Endothelial cell (in vitro differentiated cells): ENCODE measurements around the gene TSPAN19. TPM values are rescaled to one million over a fixed set of nuclear protein-coding genes. Genes with fewer than 3 reads are reported as not detected.

Experiments used
- DNase-seq: peaks from one replicate; pipeline ENCODE4 v3.0.0; 2021; ENCODE audit warnings: low spot score
- H3K27ac Mint-ChIP-seq: one replicate; pipeline ENCODE4 v1.8.0; 2021; ENCODE audit warnings: mixed read lengths, inconsistent platforms; ENCODE audit not compliant: unreplicated experiment
- H3K27me3 Mint-ChIP-seq: one replicate; pipeline ENCODE4 v1.8.0; 2021; ENCODE audit warnings: mild to moderate bottlenecking, moderate library complexity, mixed read lengths, inconsistent platforms; ENCODE audit not compliant: unreplicated experiment
- H3K36me3 Mint-ChIP-seq: one replicate; pipeline ENCODE4 v1.8.0; 2021; ENCODE audit warnings: mild to moderate bottlenecking, low read depth, mixed read lengths, inconsistent platforms; ENCODE audit not compliant: unreplicated experiment
- H3K4me1 Mint-ChIP-seq: one replicate; pipeline ENCODE4 v1.8.0; 2021; ENCODE audit warnings: mild to moderate bottlenecking, mixed read lengths, inconsistent platforms; ENCODE audit not compliant: unreplicated experiment
- H3K4me3 Mint-ChIP-seq: one replicate; pipeline ENCODE4 v1.8.0; 2021; ENCODE audit warnings: mild to moderate bottlenecking, mixed read lengths, inconsistent platforms; ENCODE audit not compliant: unreplicated experiment
- H3K9me3 Mint-ChIP-seq: one replicate; pipeline ENCODE4 v1.8.0; 2021; ENCODE audit warnings: mixed read lengths, inconsistent platforms; ENCODE audit not compliant: unreplicated experiment
- total RNA-seq: library from RNA; stranded (reverse); fragmentation: NEBNext Ultra II Directional; extraction: Animal tissue kit (Norgen Biotek cat#: 25700); gene quantifications from one replicate; pipeline ENCODE4 v1.2.1, GENCODE V29; 2021; ENCODE audit not compliant: unreplicated experiment
- TF ChIP-seq, protein P1 (sequence below): fragments of 200-600 bp; sonication (generic); IDR thresholded peaks from one replicate; pipeline ENCODE4 v1.5.0; 2021; ENCODE audit warnings: antibody characterized with exemption; ENCODE audit not compliant: unreplicated experiment

TSPAN19 gene
- total RNA-seq, 1 donor from 2014 or later = 0.59 TPM

DNA sequence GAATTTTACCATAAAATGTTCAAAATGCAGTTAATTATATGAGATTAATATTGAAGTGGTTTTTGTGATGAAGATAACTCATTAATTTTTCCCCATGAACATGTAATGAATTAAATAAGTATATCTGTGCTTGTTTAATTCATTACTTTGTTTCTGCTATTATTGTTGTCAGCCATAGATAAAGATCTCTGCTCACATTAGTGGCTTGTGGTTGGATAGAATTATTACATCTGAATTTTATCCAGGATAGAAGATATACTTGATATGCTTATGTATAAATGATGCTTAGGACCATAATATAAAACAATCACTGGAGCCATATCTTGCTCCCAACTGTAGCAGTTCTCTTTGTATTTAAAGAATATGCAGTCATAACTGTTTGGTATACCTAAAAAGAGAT, 18.5 kb downstream of the TSPAN19 start:
- Mint-ChIP-seq H3K4me3 (no peak overlapping the region), H3K4me1 (no peaks in the 10 kb centered on the region), H3K27ac (no peak overlapping the region), H3K36me3 (no peaks in the 10 kb centered on the region), H3K27me3 (no peaks in the 10 kb centered on the region), H3K9me3 (no peaks in the 10 kb centered on the region)
- DNase-seq = no peak
- TF ChIP-seq, protein P1, sequence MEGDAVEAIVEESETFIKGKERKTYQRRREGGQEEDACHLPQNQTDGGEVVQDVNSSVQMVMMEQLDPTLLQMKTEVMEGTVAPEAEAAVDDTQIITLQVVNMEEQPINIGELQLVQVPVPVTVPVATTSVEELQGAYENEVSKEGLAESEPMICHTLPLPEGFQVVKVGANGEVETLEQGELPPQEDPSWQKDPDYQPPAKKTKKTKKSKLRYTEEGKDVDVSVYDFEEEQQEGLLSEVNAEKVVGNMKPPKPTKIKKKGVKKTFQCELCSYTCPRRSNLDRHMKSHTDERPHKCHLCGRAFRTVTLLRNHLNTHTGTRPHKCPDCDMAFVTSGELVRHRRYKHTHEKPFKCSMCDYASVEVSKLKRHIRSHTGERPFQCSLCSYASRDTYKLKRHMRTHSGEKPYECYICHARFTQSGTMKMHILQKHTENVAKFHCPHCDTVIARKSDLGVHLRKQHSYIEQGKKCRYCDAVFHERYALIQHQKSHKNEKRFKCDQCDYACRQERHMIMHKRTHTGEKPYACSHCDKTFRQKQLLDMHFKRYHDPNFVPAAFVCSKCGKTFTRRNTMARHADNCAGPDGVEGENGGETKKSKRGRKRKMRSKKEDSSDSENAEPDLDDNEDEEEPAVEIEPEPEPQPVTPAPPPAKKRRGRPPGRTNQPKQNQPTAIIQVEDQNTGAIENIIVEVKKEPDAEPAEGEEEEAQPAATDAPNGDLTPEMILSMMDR = no peak

GRCh38 chr12:85017133-85017532, 18.9 kb downstream of the TSPAN19 start:
- Mint-ChIP-seq H3K9me3 (no peaks in the 10 kb centered on the region), H3K36me3 (no peaks in the 10 kb centered on the region), H3K27ac (no peak overlapping the region), H3K4me3 (no peak overlapping the region), H3K4me1 (no peaks in the 10 kb centered on the region), H3K27me3 (no peaks in the 10 kb centered on the region)
- TF ChIP-seq, protein P1 = no peak
- no peak for DNase-seq

DNA sequence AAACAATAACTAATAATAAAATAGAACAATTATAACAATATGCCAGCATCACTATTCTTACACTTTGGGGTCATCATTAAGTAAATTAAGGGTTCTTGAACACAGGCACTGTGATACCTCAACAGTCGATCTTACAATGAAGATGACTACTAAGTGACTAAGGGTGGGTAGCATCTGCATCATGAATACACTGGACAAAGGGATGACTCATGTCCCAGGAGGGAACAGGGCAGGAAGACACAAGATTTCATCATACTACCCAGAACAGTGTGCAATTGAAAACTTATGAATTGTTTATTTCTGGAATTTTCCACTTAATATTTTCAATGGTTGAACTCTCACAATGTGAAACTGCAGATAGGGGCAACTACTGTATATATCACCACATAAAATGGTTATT, 19.7 kb downstream of the TSPAN19 start:
- no peaks in the 10 kb centered on the region for H3K4me1 Mint-ChIP-seq
- no peaks in the 10 kb centered on the region for H3K9me3 Mint-ChIP-seq
- TF ChIP-seq, protein P1 = no peak
- no peak overlapping the region for H3K27ac Mint-ChIP-seq
- no peaks in the 10 kb centered on the region for H3K36me3 Mint-ChIP-seq
- no peaks in the 10 kb centered on the region for H3K27me3 Mint-ChIP-seq
- DNase-seq = no peak
- no peak overlapping the region for H3K4me3 Mint-ChIP-seq

GRCh38 chr12:85007836-85008235, 28.2 kb downstream of the TSPAN19 start:
- Mint-ChIP-seq H3K9me3 (no peaks in the 10 kb centered on the region), H3K27ac (no peak overlapping the region), H3K27me3 (no peaks in the 10 kb centered on the region), H3K36me3 (no peaks in the 10 kb centered on the region), H3K4me1 (no peaks in the 10 kb centered on the region), H3K4me3 (no peak overlapping the region)
- TF ChIP-seq, protein P1 = no peak
- no peak for DNase-seq

- H3K27me3 Mint-ChIP-seq = no peaks in the 10 kb centered on the region
- H3K4me3 Mint-ChIP-seq = no peak overlapping the region
- H3K4me1 Mint-ChIP-seq = no peaks in the 10 kb centered on the region
- no peak overlapping the region for H3K27ac Mint-ChIP-seq
- no peaks in the 10 kb centered on the region for H3K9me3 Mint-ChIP-seq
- H3K36me3 Mint-ChIP-seq = no peaks in the 10 kb centered on the region
- no peak for DNase-seq
- TF ChIP-seq, protein P1 = no peak
Observed at GRCh38 chr12:85006206-85006605, 29.9 kb downstream of the TSPAN19 start.
